Tibial artery (tissue), 4 donors: ENCODE results near the gene NBL1.
A peak's percentile ranks its signal among the peaks of the same experiment; 100 is the strongest.

Experiments
- DNase-seq, 2 donors: peaks; one replicate each; pipeline ENCODE4 v3.0.0-alpha.2; 2019
- H3K27ac ChIP-seq, 2 donors: fragments of 200-600 bp; sonication (generic) in 1 of 2; 1 replicate in 1 of 2; 2 replicates in 1 of 2; pipeline ENCODE4 v1.5.1; 2018 to 2019; ENCODE audit warnings: mild to moderate bottlenecking in 1 of 2
- H3K27me3 ChIP-seq, 2 donors: fragments of 200-600 bp; sonication (generic) in 1 of 2; one replicate each; pipeline versions ENCODE4 v1.5.1 to v1.6.0; 2016 to 2019
- H3K36me3 ChIP-seq, 3 donors: fragments of 200-600 bp; sonication (generic) in 2 of 3; one replicate each; pipeline ENCODE4 v1.5.1; 2016 to 2019; ENCODE audit warnings: mild to moderate bottlenecking in 2 of 3
- H3K4me1 ChIP-seq, 4 donors: fragments of 200-600 bp; sonication (generic) in 2 of 4; 1 replicate in 3 of 4; 2 replicates in 1 of 4; pipeline ENCODE4 v1.5.1; 2016 to 2019
- H3K4me3 ChIP-seq, 2 donors: fragments of 200-600 bp; sonication (generic) in 1 of 2; 1 replicate in 1 of 2; 2 replicates in 1 of 2; pipeline ENCODE4 v1.5.1; 2018 to 2019; ENCODE audit warnings: mild to moderate bottlenecking in 2 of 2
- H3K9me3 ChIP-seq, 3 donors: fragments of 200-600 bp; sonication (generic) in 1 of 3; one replicate each; pipeline ENCODE4 v1.5.1; 2016 to 2019
- CTCF ChIP-seq, 2 experiments: fragments of 200-600 bp in 1 of 2; fragments of 450-650 bp in 1 of 2; IDR thresholded peaks; one replicate each; pipeline ENCODE4 v1.5.1; 2017 to 2019; ENCODE audit warnings: antibody characterized with exemption in 2 of 2, mild to moderate bottlenecking in 1 of 2, moderate library complexity in 1 of 2
- intact Hi-C: fragments of 100-400 bp; cut with DNase I; formaldehyde crosslinking; loops from one replicate; pipeline ENCODE4 v1.15.0; 2023; ENCODE audit warnings: low total_unique reads

NBL1 gene

GRCh38 chr1:19599810-19600209 is 44.3 kb upstream of the NBL1 start:
- no peak for DNase-seq
- no peak overlapping the region for H3K27ac ChIP-seq
- no peaks in the 10 kb centered on the region for H3K9me3 ChIP-seq
- H3K4me1 ChIP-seq: peaks cover 0 to 34% (median 23%) of the 10 kb centered on the region in 4 donors
- TF ChIP-seq CTCF (IDR thresholded peaks at IDR 0.05): no peak
- no peaks in the 10 kb centered on the region for H3K27me3 ChIP-seq
- peaks cover 0 to 6% (median 5%) of the 10 kb centered on the region in 3 donors for H3K36me3 ChIP-seq
- intact Hi-C loops: loop anchor here (5.0 to 10.0 kb wide), 2 partner anchors 47 to 205 kb away; no protein-coding TSS in a partner anchor
- no peak overlapping the region for H3K4me3 ChIP-seq

- Histone ChIP-seq H3K27me3 (no peaks in the 10 kb centered on the region), H3K36me3 (peaks cover 0 to 6% (median 5%) of the 10 kb centered on the region in 3 donors), H3K27ac (no peak overlapping the region), H3K9me3 (no peaks in the 10 kb centered on the region), H3K4me1 (peaks cover 0 to 55% (median 31%) of the 10 kb centered on the region in 4 donors), H3K4me3 (no peak overlapping the region)
- intact Hi-C loops: no loop called here
- DNase-seq: no peak
- TF ChIP-seq CTCF (IDR thresholded peaks at IDR 0.05): no peak
These were observed 41.6 kb upstream of the NBL1 start for GRCh38 chr1:19602486-19602885.

GRCh38 chr1:19605967-19606366 is 38.1 kb upstream of the NBL1 start:
- Histone ChIP-seq H3K27ac (peak overlapping the region in 1 of 2 donors; percentile 65), H3K4me3 (no peak overlapping the region), H3K9me3 (no peaks in the 10 kb centered on the region), H3K27me3 (no peaks in the 10 kb centered on the region), H3K36me3 (peaks cover 0 to 3% (median 0%) of the 10 kb centered on the region in 3 donors), H3K4me1 (peaks cover 0 to 49% (median 21%) of the 10 kb centered on the region in 4 donors)
- TF ChIP-seq CTCF (IDR thresholded peaks at IDR 0.05): no peak
- intact Hi-C loops: no loop called here
- DNase-seq: no peak

GRCh38 chr1:19606817-19607642 is 37.1 kb upstream of the NBL1 start:
- intact Hi-C loops: no loop called here
- H3K4me1 ChIP-seq: peaks cover 0 to 52% (median 21%) of the 10 kb centered on the region in 4 donors

GRCh38 chr1:19608232-19608631 is 35.9 kb upstream of the NBL1 start:
- Histone ChIP-seq H3K4me3 (no peak overlapping the region), H3K4me1 (peaks cover 0 to 52% (median 20%) of the 10 kb centered on the region in 4 donors), H3K9me3 (no peaks in the 10 kb centered on the region), H3K27me3 (no peaks in the 10 kb centered on the region), H3K36me3 (no peaks in the 10 kb centered on the region), H3K27ac (peak overlapping the region in 1 of 2 donors; percentile 65)
- TF ChIP-seq CTCF (IDR thresholded peaks at IDR 0.05): no peak
- no peak for DNase-seq
- intact Hi-C loops: no loop called here

More at GRCh38 chr1:19606817-19607642, 37.1 kb upstream of the NBL1 start:
- peak overlapping the region; percentile 58 to 65 for H3K27ac ChIP-seq
- no peaks in the 10 kb centered on the region for H3K36me3 ChIP-seq
- no peaks in the 10 kb centered on the region for H3K27me3 ChIP-seq
- H3K4me3 ChIP-seq: no peak overlapping the region
- H3K9me3 ChIP-seq: no peaks in the 10 kb centered on the region
- TF ChIP-seq CTCF (IDR thresholded peaks at IDR 0.05): no peak
- no peak for DNase-seq
